Measurements from ENCODE around the gene AIG1. TPM values are rescaled to one million over a fixed set of nuclear protein-coding genes. Genes with fewer than 3 reads are reported as not detected.
"Not testable (repeated sequence)": the region's sequence is repeated elsewhere in the genome, so short reads cannot be mapped to it uniquely, and the experiment has no call there.

The AIG1 gene
- total RNA-seq, 2 donors from 2014 or later, result 15.6 to 27.0 TPM

DNA sequence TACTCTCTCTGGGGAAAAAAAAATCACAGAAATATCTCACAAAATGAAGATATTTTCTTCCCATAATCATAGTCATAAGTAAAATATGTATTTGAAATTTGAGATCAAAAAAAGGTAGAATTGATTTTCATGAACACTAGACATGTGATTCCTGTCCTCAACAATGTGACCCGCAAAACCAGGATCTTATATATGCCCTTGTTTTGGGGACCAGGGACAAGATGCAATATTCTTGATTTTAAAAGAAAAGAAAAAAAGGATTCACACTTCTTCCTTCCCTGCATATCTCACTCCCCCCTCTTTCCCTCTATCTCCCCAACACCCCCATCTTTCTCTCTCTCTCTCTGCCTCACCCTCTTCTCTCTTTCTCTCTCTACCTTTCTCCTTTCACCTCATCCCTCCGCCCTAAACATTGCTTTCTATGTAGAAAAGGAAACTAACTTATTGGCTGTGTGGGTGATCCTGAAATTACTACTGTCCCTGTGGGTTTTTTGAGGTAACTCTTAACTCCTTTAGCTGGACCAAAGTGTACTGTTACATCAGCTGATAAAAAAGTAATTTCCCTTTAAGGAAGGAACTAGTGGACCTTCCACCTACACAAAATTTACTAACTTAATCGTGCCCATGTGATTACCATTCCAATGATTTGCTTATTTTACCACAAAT lies 85.6 kb downstream of the AIG1 start:
- intact Hi-C loops (cut with DNase I, micrococcal nuclease), result no loop called here
- DNase-seq, result no peak
- ATAC-seq, result no peak

DNA sequence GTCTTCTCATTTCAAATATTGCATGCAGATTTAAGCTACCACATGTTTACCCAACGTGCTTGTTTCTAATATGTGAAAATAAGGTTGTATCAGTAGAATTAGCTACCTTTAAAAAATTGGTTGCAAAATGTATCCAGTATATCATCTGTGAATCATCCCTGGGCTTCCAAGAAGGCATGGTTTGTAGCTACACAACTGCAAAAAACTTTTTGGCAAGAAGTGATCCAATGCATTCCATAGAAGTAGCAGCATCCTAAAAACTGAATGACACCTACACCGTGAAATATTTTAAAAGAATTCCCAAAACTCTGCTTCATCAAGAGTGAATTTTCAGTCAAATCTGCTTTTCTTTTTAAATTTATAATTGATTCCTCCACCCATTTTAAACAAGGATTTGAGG lies 89.1 kb downstream of the AIG1 start:
- no peak for ATAC-seq
- intact Hi-C loops (cut with DNase I, micrococcal nuclease), result no loop called here
- DNase-seq, result no peak

DNA sequence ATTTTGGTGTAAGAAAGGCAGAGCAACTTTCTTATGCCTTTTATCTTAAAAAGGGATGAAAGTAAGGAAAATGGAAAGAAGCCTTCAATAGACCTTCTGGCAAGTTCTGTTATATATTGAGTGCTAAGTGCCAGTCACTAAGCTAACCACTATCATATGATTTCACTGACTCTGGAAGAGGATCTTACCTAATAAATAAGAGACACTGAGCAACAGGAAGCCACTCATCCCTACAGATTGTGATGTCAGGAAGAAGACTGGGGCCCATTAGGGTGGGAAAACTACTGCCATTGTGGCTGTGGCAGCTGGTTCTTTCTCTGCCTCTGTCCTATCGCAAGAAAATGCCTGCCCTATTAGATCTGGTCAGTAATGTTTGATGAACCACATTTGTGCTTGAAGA lies 89.6 kb downstream of the AIG1 start:
- ATAC-seq (no peak), DNase-seq (no peak)
- intact Hi-C loops (cut with DNase I, micrococcal nuclease), result no loop called here

DNA sequence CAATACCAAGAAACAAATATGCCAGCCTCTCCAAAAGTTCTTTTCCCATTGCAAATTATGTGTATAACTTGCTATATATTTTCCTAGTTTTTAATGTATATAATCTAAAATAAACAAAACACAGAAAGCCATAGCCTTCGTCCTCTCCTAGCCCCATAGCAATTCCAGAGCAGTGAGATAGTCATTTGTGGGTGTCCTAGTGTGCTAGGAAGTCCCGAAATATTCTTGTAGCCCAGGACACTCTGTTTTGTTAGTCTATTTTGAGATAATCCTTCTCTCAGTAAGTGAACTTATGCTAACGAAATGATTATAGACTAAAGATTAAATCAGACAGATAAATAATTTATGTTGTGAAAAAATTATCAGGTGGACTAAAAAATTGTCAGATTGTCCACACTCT lies 90.7 kb downstream of the AIG1 start:
- intact Hi-C loops (cut with DNase I, micrococcal nuclease), result no loop called here
- ATAC-seq (no peak), DNase-seq (no peak)

DNA sequence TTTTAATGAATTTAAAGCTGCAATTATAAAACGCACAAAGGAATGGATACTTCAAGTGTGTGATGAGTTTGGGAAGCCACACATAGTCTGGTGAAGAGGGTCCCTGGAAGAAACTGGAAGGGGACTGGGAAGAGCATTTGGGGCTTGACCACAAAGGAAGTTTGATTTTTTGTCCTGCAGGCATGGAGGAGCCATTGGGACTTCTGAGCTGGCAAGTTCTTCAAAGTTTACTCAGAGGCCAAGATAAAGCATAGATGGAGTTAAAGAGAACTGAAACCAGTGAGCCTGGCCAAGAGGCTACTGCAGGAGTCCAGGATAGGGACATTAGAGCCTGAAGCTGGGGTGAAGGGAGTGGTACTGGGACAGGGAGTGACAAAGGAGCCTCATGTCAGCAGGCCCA lies 95.0 kb downstream of the AIG1 start:
- intact Hi-C loops (cut with DNase I, micrococcal nuclease), result no loop called here
- DNase-seq (no peak), ATAC-seq (no peak)

DNA sequence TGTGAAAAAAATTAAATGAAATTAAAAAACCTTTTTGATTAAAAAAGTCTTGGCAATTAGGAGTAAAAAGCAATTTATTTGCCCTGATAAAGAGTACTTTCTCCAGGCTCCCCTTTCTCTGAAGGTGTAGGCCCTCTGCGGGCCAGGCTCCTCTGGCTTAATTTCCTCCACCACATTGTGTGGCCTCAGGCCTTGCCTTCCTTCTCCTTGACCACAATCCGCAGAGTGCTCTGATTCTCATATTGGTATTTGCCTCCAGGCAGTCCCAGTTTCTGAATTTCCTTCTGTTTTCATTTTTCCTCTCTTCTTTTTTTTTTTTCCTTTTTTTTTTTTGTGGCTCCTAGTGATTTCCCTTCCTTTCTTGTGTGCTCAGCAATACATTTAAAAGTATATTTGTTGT lies 96.4 kb downstream of the AIG1 start:
- no peak for ATAC-seq
- intact Hi-C loops (cut with DNase I, micrococcal nuclease), result no loop called here
- DNase-seq, result no peak

DNA sequence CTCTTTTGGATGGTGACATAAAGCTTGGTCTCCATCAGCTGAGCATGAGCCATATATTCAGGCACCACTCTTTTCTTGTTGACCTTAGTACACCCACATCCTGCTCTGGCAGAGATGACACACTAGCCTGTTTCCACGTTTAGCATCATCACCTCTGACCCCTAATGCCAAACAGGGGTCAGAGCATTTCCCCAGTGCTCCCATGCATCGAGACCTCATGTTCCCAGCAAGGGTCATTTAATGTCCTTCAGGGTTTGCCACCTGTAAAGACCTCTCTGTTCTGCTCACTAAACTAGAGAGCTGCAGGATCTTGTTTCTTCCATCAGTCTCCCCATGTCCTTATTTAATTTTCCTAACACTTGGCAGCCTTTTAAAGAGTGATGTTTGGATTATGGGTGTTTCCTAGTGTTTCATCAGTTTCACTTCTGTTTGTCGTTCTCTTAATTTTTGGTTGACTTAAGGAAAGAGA lies 97.5 kb downstream of the AIG1 start:
- no peak for ATAC-seq
- intact Hi-C loops (cut with DNase I, micrococcal nuclease), result no loop called here

DNA sequence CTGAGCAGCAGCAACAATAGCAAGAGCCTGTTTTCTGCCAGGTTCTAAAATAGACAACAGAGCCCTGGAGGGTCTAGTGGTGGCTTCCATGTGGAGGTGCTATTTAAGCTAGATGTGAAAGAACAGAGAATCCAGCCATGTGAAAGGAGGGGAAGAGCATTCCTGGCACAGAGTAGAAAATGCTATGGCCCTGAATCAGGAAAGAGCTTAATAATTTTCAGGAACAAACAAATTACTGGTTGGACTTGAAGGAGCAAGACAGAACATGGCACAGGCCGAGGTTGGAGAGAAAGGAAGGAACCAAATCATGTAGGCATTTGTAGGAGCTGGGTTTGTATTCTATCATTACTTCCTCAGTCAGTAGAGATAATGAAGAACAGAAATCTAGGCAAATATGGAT lies 98.3 kb downstream of the AIG1 start:
- intact Hi-C loops (cut with DNase I, micrococcal nuclease), result no loop called here
- ATAC-seq, result no peak
- DNase-seq, result no peak

More for the DNA sequence above, 97.5 kb downstream of the AIG1 start:
- DNase-seq, result no peak

DNA sequence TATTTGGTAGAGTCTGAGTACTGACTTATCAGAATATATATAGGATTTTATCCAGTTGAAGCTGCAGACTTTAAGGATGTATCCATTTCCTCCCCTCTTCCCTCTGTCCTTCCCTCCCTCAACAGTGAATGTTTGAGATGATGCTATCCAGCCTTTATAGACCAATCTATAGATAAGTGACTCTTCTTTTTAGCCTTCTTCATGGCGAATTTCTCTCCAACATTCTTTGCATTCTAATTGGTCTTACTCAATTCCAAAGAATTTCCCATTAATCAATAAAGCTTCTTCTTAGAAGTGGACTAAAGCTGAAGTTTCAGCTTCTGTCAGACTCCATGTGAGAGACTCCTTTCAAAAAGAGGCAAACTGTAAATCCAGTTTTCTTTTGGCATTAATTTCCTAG lies 99.3 kb downstream of the AIG1 start:
- ATAC-seq (no peak), DNase-seq (no peak)
- intact Hi-C loops (cut with DNase I, micrococcal nuclease), result no loop called here

DNA sequence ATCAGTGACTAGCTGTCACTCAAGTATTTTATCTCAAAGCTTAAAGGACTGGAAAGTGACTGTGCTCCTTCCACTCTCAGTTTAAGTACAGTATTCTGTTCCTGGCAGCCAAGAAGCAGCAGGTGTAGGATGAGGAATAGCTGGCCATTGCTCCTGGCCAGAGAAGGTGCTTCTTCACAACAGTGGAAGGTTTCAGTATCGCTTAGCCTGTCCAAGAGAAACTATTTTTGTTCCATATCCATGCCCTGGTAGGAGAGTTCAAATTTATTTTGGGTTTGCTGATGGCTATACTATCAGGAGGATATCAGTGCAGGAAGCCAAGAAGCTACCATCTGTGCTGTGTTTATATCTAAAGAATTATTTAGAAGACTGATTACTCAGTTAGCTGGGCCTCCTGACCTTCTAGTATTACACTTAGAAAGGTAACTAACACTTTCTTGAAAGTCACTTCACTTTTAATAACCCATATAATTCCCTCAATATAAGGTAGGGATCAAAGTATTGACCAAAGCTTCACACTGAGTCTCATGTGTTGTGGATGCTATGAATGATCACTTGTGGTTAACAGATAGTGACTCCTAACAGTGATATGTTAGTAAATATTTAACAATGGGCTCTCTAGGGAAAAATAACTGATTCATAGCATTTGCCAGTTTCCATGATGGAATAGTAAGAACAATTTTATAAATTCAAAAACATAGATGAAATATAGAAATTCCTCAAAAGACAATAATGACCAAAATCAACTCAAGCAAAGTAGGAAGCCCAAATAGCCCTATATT lies 99.9 kb downstream of the AIG1 start:
- intact Hi-C loops (cut with DNase I, micrococcal nuclease), result no loop called here
- DNase-seq (no peak), ATAC-seq (no peak)

DNA sequence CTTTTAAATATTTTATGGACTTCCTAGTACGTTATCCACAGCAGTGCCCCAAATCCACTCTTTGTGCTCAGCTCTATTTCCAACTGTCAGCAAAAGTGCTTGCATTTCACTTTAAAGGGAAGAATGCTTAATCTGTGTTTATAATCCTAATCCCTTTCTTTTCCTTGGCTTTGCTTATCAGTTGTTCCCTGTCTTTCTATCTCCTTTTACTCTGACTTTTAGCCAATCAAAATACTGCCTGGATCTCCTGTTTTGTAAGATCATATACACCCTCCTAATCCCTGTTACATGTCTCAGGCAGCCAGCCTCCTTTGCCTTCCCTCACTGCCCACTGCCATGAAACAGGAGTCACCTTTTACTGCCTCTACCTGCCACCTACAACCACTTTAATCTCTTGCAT lies 102.9 kb downstream of the AIG1 start:
- intact Hi-C loops (cut with DNase I, micrococcal nuclease), result no loop called here
- ATAC-seq (no peak), DNase-seq (no peak)

DNA sequence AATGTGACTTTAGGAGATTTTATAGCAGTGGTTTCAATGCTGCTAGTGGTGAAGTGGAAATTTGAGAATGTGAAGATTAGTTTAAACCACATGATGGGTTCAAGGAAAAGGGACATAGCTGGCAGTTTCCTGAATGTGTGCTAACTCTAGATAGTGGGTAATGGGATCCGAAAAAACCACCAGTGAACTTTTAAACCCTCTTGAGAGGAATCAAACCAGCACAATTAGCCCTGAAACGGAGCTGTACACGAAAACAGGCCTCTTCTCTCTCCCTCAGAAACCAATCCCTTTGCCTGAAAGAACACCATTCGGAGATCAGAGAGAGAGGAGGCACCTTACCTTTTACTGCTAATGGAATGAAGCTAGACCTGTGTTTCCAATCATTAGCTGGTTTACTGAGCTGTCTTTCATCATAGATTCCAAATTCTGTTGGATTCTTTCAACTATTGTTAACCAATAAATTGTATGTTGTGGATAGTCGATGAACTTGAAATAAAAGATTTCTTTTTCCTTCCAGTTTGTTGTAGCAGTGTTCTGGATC lies 103.9 kb downstream of the AIG1 start:
- ATAC-seq (no peak), DNase-seq (no peak)
- intact Hi-C loops (cut with DNase I, micrococcal nuclease), result no loop called here

DNA sequence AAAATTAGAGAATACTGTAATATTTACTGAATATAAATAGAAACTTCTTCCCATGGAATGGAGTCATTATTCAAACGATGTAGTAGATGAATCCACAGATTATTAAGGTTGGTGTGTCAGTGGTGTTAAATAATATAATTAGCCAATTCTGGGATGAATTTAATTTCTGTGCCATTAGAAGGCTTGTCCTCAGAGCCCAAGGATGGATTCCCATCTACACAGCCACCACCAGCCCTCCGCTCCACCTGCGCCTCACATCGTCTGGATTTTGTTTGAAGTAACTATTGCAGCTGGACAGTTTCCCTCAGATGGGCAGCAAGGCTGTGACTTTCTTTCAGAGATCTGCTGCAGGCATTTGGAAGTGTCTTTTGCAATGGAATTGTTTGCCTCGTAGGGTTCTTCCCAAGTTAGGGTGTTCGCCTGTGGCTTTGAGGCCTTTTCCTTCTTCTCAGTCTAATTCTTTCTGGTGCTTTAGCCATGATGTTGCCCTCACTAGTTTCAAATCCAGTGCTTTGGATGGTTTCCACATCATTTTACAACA lies 104.7 kb downstream of the AIG1 start:
- intact Hi-C loops (cut with DNase I, micrococcal nuclease), result no loop called here
- DNase-seq, result no peak
- no peak for ATAC-seq

DNA sequence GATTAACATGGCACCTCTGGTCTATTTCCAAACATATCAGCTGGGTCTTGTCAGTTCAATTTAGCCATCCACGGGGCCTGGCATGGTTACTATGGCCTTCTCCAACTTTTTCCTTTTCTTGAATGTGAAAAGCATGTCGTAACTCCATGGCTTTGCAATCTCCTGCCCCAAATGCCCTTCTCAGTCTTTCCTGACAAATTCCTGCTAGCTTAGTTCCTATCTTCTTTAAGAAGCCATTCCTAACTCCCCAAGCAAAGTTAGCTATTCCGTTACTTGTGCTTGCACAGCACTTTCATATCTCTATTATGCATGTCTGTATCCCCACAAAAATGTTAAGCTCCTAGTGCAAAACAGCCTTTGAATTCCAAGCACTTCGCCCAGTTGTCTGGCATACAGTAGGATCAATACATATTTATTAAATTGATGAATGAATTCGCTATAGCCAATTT lies 105.6 kb downstream of the AIG1 start:
- DNase-seq (no peak), ATAC-seq (no peak)
- intact Hi-C loops (cut with DNase I, micrococcal nuclease), result no loop called here

DNA sequence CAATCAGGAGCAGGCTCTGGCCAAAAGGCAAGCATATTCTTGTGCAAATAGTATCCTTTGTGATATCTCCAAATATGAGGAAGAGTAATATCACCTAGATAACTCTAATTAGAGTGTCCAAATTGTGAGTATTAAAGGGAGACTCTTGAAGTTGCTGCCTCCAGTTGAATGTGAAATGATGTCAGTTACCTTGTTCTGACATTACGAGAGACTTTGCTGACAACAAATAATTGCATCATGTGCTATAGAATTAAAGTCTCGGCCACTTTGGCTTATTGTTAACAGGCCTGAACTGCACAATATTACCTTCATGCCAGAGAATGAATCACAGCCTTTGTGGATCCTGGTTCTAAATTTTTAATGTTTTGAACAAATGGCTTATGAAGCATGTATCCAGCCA lies 106.5 kb downstream of the AIG1 start:
- DNase-seq, result no peak
- no peak for ATAC-seq
- intact Hi-C loops (cut with DNase I, micrococcal nuclease), result no loop called here

DNA sequence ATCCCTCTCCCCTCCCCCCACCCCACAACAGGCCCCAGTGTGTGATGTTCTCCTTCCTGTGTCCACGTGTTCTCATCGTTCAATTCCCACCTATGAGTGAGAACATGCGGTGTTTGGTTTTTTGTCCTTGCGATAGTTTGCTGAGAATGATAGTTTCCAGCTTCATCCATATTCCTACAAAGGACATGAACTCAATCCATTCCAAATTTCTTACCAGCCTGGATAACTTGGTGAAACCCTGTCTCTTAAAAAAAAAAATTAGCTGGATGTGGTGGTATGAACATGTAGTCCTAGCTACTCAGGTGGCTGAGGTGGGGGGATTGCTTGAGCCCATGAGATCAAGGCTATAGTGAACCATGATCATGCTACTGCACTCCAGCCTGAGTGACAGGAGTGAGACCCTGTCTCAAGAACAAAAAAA lies 107.7 kb downstream of the AIG1 start:
- DNase-seq; ATAC-seq; intact Hi-C loops (cut with DNase I, micrococcal nuclease): not testable (repeated sequence)

DNA sequence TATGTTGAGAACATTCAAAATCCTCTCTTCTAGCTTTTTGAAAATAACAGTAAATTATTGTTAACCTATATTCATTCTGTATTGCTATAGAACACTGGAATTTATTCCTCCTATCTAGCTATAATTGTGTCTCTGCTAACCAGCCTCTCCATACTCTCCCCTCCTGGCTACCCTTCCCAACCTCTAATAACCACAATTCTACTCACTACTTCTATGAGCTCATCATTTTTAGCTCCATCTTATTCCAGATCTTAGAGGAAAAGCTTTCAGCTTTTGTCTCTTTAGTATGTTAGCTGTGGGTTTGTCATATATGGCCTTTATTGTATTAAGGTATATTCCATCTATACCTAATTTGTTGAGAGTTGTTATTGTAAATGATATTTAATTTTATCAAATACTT lies 108.8 kb downstream of the AIG1 start:
- no peak for DNase-seq
- no peak for ATAC-seq
- intact Hi-C loops (cut with DNase I, micrococcal nuclease), result no loop called here

DNA sequence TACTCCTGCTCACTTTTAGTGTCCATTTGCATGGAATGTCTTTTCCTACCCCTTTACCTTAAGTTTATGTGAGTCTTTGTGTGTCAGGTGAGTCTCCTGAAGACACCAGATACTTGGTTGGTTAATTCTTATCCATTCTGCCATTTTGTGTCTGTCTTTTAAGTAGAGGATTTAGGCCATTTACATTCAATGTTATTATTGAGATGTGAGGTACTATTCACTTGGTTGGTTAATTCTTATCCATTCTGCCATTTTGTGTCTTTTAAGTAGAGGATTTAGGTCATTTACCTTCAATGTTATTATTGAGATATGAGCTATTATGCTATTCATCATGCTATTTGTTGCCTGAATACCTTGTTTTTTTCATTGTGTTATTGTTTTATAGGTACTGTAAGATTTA lies 113.8 kb downstream of the AIG1 start:
- DNase-seq (no peak), ATAC-seq (no peak)
- intact Hi-C loops (cut with DNase I, micrococcal nuclease), result no loop called here

DNA sequence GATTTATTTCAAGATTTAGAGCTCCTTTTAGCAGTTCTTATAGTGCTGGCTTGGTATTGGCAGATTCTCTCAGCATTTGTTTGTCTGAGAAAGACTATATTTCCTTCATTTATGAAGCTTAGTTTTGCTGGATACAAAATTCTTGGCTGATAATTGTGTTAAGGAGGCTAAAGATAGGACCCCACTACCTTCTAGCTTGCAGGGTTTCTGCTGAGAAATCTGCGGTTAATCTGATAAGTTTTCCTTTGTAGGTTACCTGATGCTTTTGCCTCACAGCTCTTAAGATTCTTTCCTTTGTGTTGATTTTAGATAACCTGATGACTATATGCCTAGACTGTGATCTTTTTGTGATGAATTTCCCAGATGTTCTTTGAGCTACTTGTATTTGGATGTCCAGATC lies 114.3 kb downstream of the AIG1 start:
- ATAC-seq, result no peak
- DNase-seq, result no peak
- intact Hi-C loops (cut with DNase I, micrococcal nuclease), result no loop called here
